Right ventricle myocardium inferior (tissue), 1 donor: ENCODE measurements around the gene DLX1. TPM values are rescaled to one million over a fixed set of nuclear protein-coding genes. Genes with fewer than 3 reads are reported as not detected.

Experiments
- ATAC-seq: fragments of 200-7000 bp; cut with Tn5 transposase; one replicate; pipeline ENCODE4 v1.9.1; 2020; ENCODE audit warnings: mild to moderate bottlenecking, moderate library complexity
- DNase-seq: peaks from one replicate; pipeline ENCODE4 v3.0.0; 2021; ENCODE audit errors: missing footprints
- intact Hi-C: fragments of 100-400 bp; cut with DNase I; formaldehyde crosslinking; loops from one replicate; pipeline ENCODE4 v1.11.0; 2022
- total RNA-seq: library from RNA; stranded (reverse); fragmentation: NEBNext Ultra II Directional; extraction: Animal tissue kit (Norgen Biotek cat#: 25700); gene quantifications from one replicate; pipeline ENCODE4 v1.2.1, GENCODE V29; 2021
- donor health status: DM: no; HTN: yes; CAD: no; lungs with severe emphysema.

Gene DLX1
- total RNA-seq, 1 donor from 2014 or later, result not detected

DNA sequence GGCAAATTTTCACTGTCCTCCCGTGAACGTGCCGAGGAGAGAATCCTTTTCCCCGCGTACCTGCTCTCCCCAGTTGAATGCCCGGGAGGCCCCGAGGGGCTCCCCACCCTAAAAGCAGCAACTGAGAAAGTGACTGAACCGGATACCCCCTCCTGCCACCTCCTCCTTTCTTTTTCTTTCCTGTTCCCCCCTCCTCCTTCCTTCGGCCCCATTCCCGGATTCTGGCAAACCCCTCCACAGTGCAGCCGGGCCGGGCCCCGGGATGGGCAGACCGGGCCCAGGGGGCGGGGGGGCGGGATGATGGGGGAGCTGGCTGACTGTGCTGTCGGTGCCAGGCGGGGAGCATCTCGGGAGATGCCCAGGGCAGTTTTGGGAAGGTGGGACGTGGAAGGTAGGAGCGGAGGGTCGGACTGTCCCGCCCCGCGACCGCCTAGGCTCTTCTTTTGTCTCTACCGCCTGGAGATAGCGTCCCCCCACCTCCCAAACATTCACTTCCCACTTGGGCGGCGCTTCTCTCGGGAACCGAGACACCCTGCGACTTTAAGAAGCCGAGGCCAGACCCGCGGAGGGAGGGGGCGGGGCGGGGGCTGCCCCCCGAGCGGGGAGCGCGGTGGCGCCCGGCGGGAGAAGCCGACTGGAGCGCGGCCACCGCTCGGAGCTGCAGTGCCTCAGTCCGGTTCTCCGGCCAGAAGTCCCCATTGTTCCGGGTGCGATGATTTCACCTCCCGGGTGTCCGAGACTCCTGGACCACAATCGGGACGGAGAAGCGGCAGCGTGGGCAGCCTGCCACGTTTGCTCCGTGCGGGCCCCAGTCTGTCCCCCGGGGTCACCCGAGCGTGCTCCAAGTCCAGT is 9.2 kb downstream of the DLX1 start:
- ATAC-seq, result no peak
- intact Hi-C loops, result no loop called here

DNA sequence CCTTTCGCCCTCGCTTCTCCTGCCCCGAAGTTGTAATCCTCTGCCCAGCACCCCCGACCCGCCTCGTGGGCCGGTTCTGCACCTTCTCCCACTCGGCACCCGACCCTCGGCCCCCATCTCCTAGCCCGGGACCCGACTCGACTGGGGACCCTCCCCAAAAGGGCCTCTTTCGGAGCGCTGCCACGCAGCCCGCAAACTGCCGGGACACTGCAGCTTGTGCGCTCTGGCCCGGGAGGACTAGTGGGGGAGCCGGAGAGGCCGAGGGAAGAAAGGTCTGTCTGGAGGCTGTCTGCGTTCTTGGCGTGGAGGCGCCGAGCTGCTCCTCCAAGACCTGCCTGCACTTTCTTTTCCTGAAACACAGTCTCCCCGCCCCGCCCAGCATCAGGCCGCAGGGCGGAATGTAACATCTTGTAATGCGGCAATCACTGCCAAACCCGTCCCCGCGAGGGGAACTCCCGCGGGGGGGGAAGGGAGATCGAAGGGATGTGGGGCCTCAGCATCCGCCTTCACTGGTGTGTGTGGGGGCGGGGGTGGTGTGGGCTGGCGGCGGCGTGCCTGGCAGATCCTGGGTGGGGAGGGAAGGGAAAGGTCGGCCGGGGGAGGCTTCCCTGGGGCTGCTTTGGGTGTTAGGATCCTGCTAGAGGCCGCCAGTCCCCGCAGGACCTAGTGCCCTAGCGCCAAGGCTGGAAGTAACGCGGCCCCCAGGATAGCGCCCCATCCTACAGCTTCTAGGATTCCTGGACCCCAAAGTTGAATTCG is 10.0 kb downstream of the DLX1 start:
- DNase-seq, result peak; percentile 76
- peak; percentile 32 for ATAC-seq
- intact Hi-C loops, result no loop called here

More for the DNA sequence above, 9.2 kb downstream of the DLX1 start:
- DNase-seq, result no peak

DNA sequence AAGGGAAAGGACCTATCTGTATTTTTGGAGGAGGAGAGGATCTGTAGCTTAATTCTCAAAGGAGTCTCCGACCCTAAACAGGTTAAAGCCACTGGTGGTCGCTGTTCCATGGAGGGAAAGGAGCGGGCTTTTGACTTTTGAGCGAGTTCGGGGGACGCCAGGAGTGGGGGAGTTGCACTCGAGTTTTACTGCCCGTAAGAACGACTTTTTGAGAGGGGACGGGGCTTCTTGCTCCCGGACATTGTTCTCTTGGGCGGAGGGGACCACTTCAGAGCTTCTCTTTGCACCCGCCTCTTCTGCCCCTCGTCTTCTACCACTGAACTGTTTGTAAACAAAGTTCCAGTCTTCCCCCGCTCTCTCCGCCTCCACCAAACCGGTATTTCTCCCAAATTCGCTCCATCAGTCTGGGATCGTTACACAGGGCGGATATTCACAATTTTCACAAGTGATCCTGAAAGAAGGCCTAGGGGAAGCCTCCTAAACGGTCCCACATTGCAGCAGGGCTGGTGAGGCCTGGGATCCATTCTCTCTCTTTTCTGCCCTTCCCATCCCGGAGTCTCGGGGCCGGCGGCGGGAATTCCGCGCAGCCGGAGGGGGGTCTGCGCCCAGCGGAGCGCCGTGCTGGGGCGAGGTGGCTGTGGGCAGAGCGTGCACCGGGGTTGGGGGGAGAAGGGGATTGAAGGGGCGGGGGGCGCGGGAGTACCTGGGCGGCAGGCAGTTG is 10.8 kb downstream of the DLX1 start:
- DNase-seq (no peak), ATAC-seq (no peak)
- intact Hi-C loops, result no loop called here

DNA sequence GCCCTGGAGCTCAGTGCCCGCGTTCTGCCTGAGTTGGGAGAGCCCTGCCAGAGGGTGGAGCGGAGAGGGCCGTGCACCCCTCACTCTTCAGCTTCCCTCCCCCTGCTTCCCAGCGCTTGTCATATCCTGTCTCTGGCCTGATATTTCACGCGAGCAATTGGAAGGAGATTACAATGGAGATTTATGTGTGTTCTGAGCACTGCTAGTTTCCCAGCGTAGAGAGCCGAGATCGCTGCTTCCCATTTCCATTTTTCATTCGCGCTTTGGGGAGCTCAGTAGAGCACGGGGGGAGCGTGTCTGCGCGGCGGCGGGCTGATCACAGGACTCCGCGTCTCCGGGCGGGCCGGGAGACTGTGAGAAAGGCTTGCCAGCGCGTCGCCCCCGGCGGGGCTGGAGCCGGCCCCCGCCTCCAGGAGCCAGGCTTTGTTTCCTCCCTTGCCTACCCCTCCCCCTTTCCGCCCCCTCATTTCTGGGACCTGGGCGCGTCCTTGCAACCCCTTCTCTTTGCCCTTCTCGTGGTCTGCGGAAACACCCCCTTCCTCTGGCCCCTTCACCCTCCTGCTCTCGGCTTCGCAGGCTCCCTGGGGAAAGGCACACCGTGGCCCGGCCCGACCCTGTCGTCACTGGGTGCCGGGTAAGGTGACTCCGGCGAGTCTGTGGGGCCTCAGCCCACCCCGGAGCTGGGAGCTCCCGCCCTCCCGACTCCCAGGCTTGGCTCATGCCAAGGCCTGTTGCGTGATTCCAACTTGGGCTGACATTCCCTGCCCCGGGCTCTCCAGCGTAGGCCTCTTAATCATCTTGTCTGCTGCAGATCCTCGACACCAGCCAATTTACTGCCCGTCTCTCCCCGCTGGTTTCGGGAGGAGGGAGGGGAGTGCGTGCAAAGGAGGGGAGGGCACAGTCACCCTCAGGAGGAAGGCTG is 11.6 kb downstream of the DLX1 start:
- ATAC-seq (no peak), DNase-seq (no peak)
- intact Hi-C loops, result no loop called here

DNA sequence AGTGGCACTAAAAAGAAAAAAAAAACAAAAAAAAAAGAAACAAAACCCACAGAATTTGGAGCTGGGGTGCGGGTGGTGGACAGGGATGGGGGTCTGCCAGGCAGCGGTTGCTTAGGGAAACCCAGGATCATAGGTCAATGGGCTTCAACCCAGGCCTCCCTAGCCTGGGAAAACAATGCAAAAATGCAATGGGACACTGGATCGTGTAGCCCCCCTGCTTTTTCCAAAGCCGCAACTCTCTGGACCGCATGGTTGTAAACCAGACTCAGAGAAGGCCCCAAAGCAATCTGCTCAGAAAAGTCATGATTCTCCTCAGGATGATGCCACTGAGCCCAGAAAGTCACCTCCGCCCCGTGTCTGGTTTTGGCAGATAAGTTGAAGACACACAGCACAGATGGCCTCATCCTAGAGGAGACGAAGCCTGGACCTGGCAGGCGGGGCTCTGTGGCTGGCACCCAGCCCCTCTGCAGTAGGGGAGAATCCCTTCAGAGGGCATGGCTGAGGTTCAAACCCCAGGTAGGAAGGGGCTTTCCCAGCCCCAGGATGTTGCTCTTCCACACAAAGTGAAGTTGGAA is 12.3 kb downstream of the DLX1 start:
- ATAC-seq (no peak), DNase-seq (no peak)
- intact Hi-C loops, result no loop called here

DNA sequence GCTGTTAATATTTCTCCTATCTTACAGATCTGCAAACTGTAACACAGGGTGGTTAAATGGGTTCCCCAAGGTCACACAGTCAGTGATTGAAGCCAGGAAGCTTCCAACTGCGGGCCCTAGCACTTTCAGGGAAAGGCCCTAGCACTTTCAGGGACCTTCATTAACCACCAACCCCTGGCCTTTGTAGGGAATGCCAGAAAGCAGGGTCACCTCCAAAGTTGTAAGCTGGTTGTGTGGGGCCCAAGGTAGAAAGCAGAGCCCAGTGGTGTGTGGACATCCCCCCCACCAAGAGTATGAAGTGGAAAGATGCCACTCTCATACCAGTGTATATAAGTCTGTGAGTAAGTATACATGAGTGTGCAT is 13.0 kb downstream of the DLX1 start:
- intact Hi-C loops, result no loop called here
- DNase-seq (no peak), ATAC-seq (no peak)

DNA sequence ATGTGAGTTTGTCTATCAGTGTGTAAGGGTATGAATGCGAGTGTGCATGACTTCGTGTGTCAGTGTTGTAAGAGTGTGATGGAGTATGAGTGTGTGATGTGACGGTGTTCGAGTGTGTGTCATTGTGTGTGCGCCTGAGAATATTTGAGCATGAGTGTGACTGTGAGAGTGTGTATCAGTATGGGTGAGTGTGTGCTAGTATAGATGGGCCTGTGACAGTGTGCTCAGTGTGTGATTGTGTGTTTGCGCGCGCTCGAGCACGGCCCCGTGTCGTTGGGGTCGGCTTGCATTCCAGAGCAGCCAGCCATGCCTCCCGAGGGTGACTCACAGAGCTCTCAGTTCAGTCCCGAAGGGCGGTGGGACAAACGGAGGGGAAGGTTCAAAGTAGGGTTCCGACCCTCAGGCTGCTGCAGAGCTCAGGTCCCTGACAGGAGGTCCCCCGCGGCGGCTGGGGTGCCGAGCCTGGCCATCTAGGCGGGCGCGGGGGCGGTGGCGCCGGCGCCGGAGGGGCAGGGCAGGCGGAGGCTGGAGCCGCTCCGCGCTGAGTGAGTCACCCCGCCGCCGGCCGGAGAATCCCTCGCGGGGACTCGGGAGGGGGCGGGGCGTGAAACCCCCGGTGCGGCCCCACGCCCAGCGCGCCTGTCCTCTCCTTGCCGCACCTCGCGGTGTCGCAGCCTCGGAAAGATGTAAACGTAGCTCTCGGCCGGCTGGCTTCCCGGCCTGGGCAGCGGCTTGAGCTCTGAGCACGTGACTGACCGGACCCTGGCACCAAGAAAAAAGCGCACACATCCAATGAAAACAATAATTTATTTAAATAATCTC is 13.6 kb downstream of the DLX1 start:
- intact Hi-C loops, result no loop called here
- DNase-seq (no peak), ATAC-seq (no peak)

DNA sequence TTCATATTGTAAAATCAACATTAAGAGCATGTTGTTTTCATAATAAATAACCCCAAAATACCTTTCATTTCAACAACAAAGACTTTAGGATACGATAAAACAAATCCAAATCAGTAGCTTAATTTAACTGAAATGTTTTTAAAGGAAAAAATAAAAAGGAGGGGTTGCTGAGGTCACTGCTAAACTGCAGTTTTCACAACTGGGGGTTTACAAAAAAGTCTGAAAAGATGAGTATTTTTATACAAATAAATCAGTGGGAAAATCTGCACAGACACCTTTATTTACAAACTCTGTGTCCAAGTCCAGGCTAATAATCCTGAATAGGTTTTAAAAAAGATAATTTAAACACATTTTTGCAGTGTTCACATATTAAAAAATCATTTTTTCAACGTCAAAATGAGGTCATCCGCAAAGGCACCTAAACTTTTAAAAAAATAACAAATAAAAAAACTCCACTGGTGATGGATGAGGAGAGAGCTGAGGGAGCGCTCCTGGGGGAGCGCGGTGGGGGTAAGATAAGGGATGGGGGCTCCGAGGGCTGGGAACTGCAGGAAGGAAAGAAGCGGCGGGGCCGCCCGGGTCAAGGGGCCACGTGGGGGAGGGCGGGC is 14.3 kb downstream of the DLX1 start:
- no peak for ATAC-seq
- no peak for DNase-seq
- intact Hi-C loops, result loop anchor here (5.0 to 10.0 kb wide), 3 partner anchors 287 to 525 kb away; no protein-coding TSS in a partner anchor

DNA sequence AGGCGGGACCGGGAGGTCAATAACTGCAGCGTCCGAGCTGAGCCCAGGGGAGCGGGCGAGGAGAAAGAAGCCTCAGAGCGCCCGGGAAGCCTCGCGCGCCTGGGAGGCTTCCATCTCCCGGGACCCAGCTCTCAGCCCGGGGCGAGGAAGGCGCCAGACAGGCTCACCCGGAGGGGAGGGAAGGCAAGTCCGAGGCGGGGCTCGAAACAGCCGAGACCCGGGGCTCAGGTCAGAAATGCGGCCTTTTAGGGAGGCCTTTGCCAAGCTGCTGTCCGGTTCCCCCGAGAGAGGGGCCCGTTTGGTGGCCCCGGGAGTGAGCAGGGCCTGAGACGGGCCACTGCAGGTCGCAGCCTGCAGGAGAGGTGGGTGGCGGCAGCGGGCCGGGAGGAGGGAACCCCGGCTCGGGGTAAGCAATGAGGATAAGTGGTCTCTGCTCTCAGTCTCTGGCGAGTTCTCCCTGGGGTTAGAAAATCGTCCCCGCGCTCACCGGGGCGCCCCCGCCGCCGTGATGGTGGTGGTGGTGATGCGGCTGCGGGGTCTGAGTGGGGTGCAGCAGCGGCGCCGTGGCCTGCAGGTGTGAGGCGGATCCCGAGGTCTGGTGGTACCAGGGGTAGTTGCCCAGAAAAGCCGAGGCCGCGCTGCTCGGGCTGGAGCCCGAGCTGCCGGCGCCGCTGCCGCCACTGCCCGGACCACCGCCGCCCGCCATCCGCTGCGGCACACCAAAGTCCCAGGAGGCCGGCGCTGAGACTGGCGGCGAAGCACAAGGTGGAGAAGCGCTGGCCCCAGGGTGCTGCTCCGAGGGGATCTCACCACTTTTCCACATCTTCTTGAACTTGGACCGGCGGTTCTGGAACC is 15.0 kb downstream of the DLX1 start:
- ATAC-seq (no peak), DNase-seq (no peak)
- intact Hi-C loops, result loop anchor here (5.0 to 10.0 kb wide), 3 partner anchors 288 to 526 kb away; no protein-coding TSS in a partner anchor

DNA sequence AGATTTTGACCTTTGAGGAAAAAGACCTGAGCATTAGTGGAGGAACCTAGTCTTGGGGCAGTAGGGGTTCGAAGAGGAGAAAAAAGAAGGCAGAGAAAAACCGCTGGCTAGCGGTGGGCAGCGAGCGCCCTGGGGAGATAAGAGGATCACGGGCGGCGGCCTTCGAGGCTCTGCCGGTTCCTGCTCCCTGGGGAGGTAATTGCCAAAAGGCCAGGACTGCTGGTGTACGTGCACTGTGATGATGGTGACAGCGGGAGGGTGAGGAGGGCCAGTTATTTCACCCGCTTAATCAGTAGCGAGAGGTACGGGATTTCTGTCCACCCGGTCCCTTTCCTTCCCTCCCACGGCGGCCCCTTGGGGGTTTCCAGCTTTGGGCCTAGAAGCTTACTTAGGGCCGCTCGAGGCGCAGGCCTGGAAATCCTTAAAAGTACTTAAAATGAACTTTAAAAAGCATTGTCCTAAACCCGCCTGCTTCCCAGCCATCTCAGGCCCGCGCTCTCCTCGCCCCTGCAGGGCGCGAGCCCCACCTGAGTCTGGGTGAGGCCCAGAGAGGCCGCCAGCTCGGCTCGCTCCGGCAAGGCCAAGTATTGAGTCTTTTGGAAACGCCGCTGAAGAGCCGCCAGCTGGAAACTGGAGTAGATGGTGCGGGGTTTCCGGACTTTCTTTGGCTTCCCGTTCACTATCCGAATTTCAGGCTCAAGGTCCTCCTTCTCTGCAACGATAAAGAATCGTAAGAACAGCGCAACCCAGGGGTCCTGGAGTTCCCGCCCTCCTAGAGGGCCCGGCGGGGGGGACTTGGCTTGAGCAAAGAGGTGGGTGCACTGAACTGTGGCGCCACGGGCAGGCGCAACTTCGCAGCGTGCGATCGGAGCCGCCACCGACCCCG is 15.9 kb downstream of the DLX1 start:
- intact Hi-C loops, result loop anchor here (5.0 to 10.0 kb wide), 3 partner anchors 289 to 526 kb away; no protein-coding TSS in a partner anchor
- DNase-seq (no peak), ATAC-seq (no peak)

DNA sequence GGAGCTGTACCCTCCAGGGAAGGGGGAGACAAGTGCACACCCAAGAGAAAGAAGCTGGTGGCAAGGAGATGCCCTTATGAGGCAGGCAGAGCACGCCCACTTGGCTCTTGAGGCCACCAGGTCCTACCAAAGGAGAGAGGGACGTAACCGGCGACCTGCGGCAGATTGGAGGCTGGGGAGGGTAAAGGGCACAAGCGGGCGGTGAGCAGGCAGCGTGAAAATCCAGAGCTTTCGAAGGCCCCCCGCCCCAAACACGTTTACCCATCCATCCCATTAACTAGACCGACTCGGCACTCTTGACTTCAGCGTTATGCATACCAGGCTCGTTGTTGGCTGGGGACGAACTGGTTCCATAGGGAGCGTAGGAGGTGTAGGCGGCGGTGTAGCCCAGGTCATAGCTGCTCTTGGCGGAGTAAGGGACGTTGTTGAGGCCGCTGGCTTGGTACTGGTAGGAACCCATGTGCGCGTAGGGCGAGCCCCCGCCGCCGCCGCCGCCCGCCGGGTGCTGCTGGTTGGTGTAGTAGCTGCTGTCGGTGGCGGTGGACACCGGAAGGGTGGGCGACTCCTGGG is 16.6 kb downstream of the DLX1 start:
- intact Hi-C loops, result loop anchor here (5.0 to 10.0 kb wide), 3 partner anchors 290 to 527 kb away; no protein-coding TSS in a partner anchor
- DNase-seq, result no peak
- ATAC-seq, result no peak

DNA sequence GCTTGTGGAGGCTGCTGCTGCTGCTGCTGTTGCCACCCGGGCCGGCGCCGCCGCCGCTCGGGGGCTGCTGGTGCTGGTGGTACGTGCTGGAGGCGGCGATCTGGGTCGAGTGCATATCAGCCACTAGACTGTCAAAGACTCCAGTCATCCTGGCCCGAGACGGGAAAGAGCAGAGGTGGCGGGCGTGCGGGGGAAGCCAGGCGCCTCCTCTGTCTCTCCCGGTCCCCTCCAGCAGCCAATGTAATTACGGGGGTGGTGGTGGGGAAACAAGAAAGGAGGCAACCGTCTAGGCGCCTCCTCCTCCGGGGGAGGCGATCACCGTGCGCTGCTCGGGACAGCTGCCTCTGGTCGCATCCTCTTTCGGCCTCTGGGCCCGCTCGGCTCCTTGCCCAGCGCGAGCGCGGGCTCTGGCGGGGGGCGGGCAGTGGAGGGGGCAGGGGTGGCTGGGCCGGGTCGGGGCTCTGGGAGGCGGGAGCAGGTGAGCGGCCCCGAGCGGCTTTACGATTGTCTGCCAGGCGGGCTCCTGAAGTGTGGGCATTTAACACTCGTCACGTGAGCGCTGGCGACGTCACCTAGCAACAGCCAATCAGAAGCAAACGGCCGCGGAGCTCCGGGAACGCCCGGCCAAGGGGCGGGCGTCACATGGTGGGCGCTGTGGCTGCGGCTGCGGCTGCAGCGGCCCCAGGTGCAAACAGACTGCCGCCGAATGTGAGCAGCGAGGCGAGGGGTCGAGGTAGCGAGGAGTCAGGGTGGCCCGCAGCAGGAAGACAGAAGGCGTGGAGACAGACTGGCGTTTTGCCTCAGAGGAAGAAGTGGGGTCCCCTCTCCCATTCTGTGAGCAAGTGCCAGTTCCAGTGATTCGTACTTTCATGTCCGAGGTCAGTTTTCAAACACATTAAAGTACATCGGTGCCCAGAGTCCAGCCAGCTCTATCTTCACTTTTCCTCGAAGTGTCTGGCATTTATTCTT is 17.4 kb downstream of the DLX1 start, which contains the start of gene DLX2:
Gene DLX2 (minus strand): TSS at position 510 of the 969 bp plus-strand sequence. CDS start 362 bp downstream, at position 148.
- peak; percentile 64 for ATAC-seq
- DNase-seq, result peak; percentile 91
- intact Hi-C loops, result loop anchor here (5.0 to 10.0 kb wide), 3 partner anchors 290 to 528 kb away; no protein-coding TSS in a partner anchor
